Liver (tissue), 3 donors: Measurements from ENCODE around the gene CACNA1B.

Experiments
- CTCF ChIP-seq: fragments of 150-350 bp; IDR thresholded peaks from 2 replicates; pipeline ENCODE4 v1.5.1; 2017; ENCODE audit warnings: improper control_type of control experiment, low read depth, low read length; ENCODE audit not compliant: missing input control
- FOXA1 ChIP-seq: IDR thresholded peaks from 2 replicates; pipeline ENCODE4 v1.6.1; 2016; ENCODE audit warnings: antibody characterized with exemption
- MAX ChIP-seq: IDR thresholded peaks from 2 replicates; pipeline ENCODE4 v1.6.1; 2016; ENCODE audit warnings: antibody characterized with exemption
- RAD21 ChIP-seq, 2 donors: IDR thresholded peaks; 2 replicates each; pipeline ENCODE4 v1.6.1; 2016; ENCODE audit warnings: antibody characterized with exemption in 2 of 2, mild to moderate bottlenecking in 2 of 2
- RXRA ChIP-seq, 2 donors: IDR thresholded peaks; 2 replicates each; pipeline ENCODE4 v1.6.1; 2017 to 2018; ENCODE audit warnings: antibody characterized with exemption in 2 of 2, mild to moderate bottlenecking in 1 of 2
- TAF1 ChIP-seq: conservative IDR thresholded peaks from 2 replicates; pipeline ENCODE4 v1.6.1; 2016; ENCODE audit warnings: antibody characterized with exemption, mild to moderate bottlenecking
- YY1 ChIP-seq: IDR thresholded peaks from 2 replicates; pipeline ENCODE4 v1.6.1; 2016; ENCODE audit warnings: antibody characterized with exemption, mild to moderate bottlenecking
- TF ChIP-seq, protein P1 (sequence below): IDR thresholded peaks from 2 replicates; pipeline ENCODE4 v1.6.1; 2016; ENCODE audit warnings: antibody characterized with exemption, mild to moderate bottlenecking
- donor health status: healthy.
- donor health status: healthy.

DNA sequence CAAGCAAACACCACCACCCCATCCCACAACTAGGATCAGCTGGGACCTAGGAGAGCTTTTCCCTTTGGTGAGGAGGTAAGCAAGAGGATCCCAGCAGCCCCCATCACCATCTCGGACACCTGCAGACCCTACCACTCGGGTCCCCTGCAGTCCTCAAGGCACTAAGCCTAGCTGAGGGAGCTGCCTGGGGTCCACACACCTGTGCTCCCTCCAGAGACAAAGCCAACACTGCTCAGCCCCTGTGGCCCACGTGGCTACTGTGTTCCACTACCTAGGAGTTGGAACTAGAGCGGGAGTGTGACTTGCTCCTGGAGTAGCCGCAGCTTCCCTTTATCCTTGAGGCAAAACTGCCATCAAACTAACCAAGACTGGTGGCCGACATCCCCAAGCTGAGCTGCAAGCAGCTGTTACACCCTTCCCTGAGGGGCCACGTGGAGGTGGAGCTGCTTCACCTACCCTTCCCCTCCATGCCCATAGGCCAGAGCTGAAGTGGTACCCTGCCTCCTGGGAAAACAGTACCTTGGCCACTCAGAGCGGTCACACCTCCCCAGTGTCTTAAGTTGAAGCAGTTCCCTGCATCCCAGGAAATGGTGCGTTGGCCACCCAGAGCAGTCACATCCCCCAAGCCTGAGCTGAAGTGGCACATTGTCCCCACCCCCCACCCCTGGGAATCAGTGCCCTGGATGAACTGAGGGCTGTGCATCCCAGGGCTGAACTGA lies 205.5 kb downstream of the CACNA1B start:
- TF ChIP-seq TAF1: no peak
- no peak for TF ChIP-seq CTCF
- TF ChIP-seq, protein P1, sequence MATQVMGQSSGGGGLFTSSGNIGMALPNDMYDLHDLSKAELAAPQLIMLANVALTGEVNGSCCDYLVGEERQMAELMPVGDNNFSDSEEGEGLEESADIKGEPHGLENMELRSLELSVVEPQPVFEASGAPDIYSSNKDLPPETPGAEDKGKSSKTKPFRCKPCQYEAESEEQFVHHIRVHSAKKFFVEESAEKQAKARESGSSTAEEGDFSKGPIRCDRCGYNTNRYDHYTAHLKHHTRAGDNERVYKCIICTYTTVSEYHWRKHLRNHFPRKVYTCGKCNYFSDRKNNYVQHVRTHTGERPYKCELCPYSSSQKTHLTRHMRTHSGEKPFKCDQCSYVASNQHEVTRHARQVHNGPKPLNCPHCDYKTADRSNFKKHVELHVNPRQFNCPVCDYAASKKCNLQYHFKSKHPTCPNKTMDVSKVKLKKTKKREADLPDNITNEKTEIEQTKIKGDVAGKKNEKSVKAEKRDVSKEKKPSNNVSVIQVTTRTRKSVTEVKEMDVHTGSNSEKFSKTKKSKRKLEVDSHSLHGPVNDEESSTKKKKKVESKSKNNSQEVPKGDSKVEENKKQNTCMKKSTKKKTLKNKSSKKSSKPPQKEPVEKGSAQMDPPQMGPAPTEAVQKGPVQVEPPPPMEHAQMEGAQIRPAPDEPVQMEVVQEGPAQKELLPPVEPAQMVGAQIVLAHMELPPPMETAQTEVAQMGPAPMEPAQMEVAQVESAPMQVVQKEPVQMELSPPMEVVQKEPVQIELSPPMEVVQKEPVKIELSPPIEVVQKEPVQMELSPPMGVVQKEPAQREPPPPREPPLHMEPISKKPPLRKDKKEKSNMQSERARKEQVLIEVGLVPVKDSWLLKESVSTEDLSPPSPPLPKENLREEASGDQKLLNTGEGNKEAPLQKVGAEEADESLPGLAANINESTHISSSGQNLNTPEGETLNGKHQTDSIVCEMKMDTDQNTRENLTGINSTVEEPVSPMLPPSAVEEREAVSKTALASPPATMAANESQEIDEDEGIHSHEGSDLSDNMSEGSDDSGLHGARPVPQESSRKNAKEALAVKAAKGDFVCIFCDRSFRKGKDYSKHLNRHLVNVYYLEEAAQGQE: no peak
- TF ChIP-seq RXRA (IDR thresholded peaks at IDR 0.05): no peak
- no peak for TF ChIP-seq YY1
- no peak for TF ChIP-seq FOXA1
- TF ChIP-seq MAX: no peak
- TF ChIP-seq RAD21 (IDR thresholded peaks at IDR 0.05): no peak
